Lung (tissue), 12 donors: ENCODE measurements around the gene UNC13A. TPM values are rescaled to one million over a fixed set of nuclear protein-coding genes. Genes with fewer than 3 reads are reported as not detected.

Experiments used
- ATAC-seq: fragments of 200-7000 bp; cut with Tn5 transposase; one replicate; pipeline ENCODE4 v1.9.1; 2020; ENCODE audit warnings: moderate number of reproducible peaks; ENCODE audit not compliant: insufficient read depth, low FRiP score
- DNase-seq, 3 donors: peaks; one replicate each; pipeline ENCODE4 v3.0.0-alpha.2; 2013 to 2017
- H3K27ac ChIP-seq, 2 donors: one replicate each; pipeline ENCODE4 v1.5.1; 2013; ENCODE audit warnings: mild to moderate bottlenecking in 2 of 2, moderate library complexity in 2 of 2, control low read depth in 1 of 2, inconsistent platforms in 1 of 2, low read depth in 1 of 2, low read length in 1 of 2
- H3K27me3 ChIP-seq, 3 donors: one replicate each; pipeline ENCODE4 v1.5.1; 2013; ENCODE audit warnings: low read length in 2 of 3; ENCODE audit not compliant: control insufficient read depth in 3 of 3, insufficient read depth in 3 of 3
- H3K36me3 ChIP-seq, 4 donors: one replicate each; pipeline ENCODE4 v1.5.1; 2013; ENCODE audit warnings: low read length in 4 of 4, mild to moderate bottlenecking in 1 of 4, moderate library complexity in 1 of 4; ENCODE audit not compliant: control insufficient read depth in 4 of 4, insufficient read depth in 4 of 4
- H3K4me1 ChIP-seq, 5 donors: one replicate each; pipeline ENCODE4 v1.5.1; 2013; ENCODE audit warnings: low read length in 5 of 5, mild to moderate bottlenecking in 2 of 5, moderate library complexity in 1 of 5; ENCODE audit not compliant: control insufficient read depth in 5 of 5, insufficient read depth in 5 of 5
- H3K4me3 ChIP-seq: one replicate; pipeline ENCODE4 v1.5.1; 2013; ENCODE audit warnings: mild to moderate bottlenecking, control low read depth, moderate library complexity
- H3K9ac ChIP-seq, 2 donors: one replicate each; pipeline ENCODE4 v1.5.1; 2013; ENCODE audit warnings: low read length in 2 of 2, control low read depth in 1 of 2; ENCODE audit not compliant: insufficient read depth in 1 of 2
- H3K9me3 ChIP-seq, 4 donors: one replicate each; pipeline ENCODE4 v1.5.1; 2013; ENCODE audit warnings: low read length in 3 of 4, mild to moderate bottlenecking in 1 of 4, moderate library complexity in 1 of 4; ENCODE audit not compliant: control insufficient read depth in 4 of 4, insufficient read depth in 3 of 4
- CTCF ChIP-seq: IDR thresholded peaks from 2 replicates; pipeline ENCODE4 v1.5.1; 2012; ENCODE audit warnings: mild to moderate bottlenecking; ENCODE audit errors: control extremely low read depth, extremely low read depth
- WGBS, 2 donors: extraction: QIAGEN DNeasy Blood & Tissue Kit; methylation state at CpG; one replicate each; pipeline ENCODE4 v1.1.7; 2013; 5-methylcytosine and 5-hydroxymethylcytosine counted together
- polyA plus RNA-seq, 2 donors: library from polyadenylated mRNA; stranded (reverse); fragments of 200-250 nt; gene quantifications; one replicate each; pipeline ENCODE4 v1.2.1, GENCODE V29; 2013
- total RNA-seq, 2 donors: library from RNA; depleted of rRNA in 1 of 2; stranded (reverse); fragments of >200 nt in 1 of 2; gene quantifications; one replicate each; pipeline ENCODE4 v1.2.1, GENCODE V29; 2014 to 2021
- donor health status: control.
- donor health status: control.
- donor health status: Bipolar disorder and iron deficiency.
- donor health status: healthy.
- donor health status: DM: yes; HTN: yes; CAD: no.

UNC13A gene
- total and polyA plus RNA-seq, 4 donors: 0.14 to 0.31 (median 0.27) TPM

DNA sequence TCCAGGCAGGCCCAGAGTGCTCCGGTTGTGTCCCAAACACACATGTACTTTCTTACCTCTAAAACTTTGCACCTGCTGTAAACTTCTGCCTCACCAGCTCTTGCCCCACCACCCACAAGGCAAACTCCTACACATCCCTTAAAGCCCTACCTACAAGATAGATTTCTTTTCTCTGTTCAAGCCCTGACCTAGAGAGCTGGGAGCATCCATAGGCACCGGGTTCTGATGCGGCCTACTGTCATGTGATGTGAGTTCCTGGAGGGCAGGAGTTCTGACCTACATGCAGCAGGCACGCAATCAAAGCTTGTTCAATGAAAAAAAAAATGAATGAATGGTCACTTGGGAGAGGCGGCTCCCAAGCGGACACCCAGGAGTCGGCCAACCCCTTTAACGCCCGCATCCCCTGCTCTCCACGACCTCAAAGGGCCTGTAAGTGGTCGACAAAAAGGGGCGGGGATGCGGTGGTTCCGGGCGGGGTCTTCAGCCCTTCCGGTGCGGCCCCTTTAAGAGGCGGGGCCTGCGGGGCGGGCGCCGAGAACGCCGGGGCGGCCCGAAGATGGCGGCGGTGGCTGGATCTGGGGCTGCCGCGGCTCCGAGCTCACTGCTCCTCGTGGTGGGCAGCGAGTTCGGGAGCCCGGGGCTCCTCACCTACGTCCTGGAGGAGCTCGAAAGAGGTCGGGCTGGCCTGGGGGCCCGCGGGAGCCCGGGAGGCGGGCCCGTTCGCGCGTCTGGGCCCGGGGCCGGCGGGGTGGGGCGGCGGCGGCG lies 31.0 kb upstream of the UNC13A start, which contains the start of gene MAP1S:
Gene MAP1S (plus strand): TSS at position 534 of the 765 bp plus-strand sequence. CDS start 23 bp downstream, at position 557.
- no peaks in the 10 kb centered on the region for H3K27me3 ChIP-seq
- DNase-seq (peak; percentile 73 to 85 (median 77)), ATAC-seq (no peak)
- H3K36me3 ChIP-seq: peaks cover 0 to 9% (median 4%) of the 10 kb centered on the region in 4 donors
- no peak for TF ChIP-seq CTCF
- H3K9me3 ChIP-seq: peaks cover 0 to 2% (median 0%) of the 10 kb centered on the region in 4 donors
- H3K4me1 ChIP-seq: peaks cover 0 to 34% (median 11%) of the 10 kb centered on the region in 5 donors
- peak within 1 kb of the TSS; percentile 72 to 89 for H3K27ac ChIP-seq
- H3K9ac ChIP-seq: peak within 1 kb of the TSS in 1 of 2 donors; percentile 66
- WGBS, 2 donors: 2% methylated on average over 40 to 53 of the region's 53 CpGs
- H3K4me3 ChIP-seq: peak within 1 kb of the TSS; percentile 96

DNA sequence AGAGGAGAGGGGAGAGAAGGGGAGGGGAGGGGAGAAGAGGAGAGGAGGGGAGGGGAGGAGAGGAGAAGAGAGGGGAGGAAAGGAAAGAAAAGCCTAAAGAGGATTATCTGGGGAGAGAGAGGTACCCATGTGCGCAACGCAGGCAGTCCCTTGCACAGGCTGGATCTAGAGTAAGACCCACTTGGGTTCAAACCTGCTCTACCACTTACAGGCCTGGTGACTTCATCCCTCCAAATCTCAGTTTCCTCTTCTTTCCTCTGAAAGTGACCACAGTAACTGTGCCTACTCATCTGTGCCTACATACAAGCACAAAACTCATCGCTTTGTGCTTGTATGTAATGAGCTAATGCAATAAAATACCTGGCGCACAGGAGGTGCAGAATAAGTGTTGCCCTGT lies 30.4 kb upstream of the UNC13A start:
- Histone ChIP-seq H3K4me3 (no peak overlapping the region), H3K36me3 (peaks cover 0 to 5% (median under 1%) of the 10 kb centered on the region in 4 donors), H3K27me3 (no peaks in the 10 kb centered on the region), H3K27ac (peak overlapping the region in 1 of 2 donors; percentile 89), H3K9ac (no peak overlapping the region), H3K9me3 (peaks cover 0 to 2% (median 0%) of the 10 kb centered on the region in 4 donors), H3K4me1 (peaks cover 0 to 34% (median 11%) of the 10 kb centered on the region in 5 donors)
- peak in 2 of 3 donors; percentile 20 to 56 for DNase-seq
- no peak for ATAC-seq
- 66 to 77% methylated on average over 4 of the region's 4 CpGs for WGBS, 2 donors
- no peak for TF ChIP-seq CTCF

DNA sequence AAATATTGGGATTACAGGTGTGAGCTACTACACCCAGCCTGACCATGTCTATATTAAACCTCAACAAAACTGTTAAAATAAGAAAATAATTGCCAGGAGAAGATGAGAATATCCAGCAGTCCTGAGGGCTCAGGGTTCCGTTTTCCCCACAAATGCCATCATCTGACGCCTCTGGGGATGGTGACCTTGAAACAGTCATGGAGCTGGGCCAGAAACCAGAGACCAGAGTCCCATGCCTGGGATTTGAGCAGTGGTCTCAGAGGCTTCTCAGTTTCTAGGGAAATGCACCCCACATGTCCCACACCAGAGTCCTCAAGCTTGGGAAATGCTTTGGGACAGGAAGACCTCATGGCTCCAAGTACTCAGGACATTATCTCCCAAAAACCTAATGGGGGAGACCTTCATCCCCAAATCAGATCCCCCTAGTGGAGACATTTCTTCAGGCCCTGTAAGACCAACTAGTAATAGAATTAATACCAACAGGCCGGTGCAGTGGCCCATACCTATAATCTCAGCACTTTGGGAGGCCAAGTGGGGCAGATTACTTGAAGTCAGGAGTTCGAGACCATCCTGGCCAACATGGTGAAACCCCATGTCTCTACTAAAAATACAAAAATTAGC lies 28.3 kb upstream of the UNC13A start:
- Histone ChIP-seq H3K27me3 (no peaks in the 10 kb centered on the region), H3K4me1 (peaks cover 0 to 27% (median 11%) of the 10 kb centered on the region in 5 donors), H3K36me3 (no peaks in the 10 kb centered on the region), H3K9ac (no peak overlapping the region), H3K9me3 (peaks cover 0 to 2% (median 0%) of the 10 kb centered on the region in 4 donors), H3K4me3 (no peak overlapping the region), H3K27ac (no peak overlapping the region)
- ATAC-seq (no peak), DNase-seq (no peak)
- WGBS, 2 donors: 74 to 77% methylated on average over 4 of the region's 4 CpGs
- no peak for TF ChIP-seq CTCF
